Hair follicular keratinocyte (primary cell): ENCODE results near the gene INTS6L. TPM values are rescaled to one million over a fixed set of nuclear protein-coding genes. Genes with fewer than 3 reads are reported as not detected.

ENCODE experiments used
- total RNA-seq: library from RNA; depleted of rRNA; stranded (reverse); fragments of >200 nt; gene quantifications from 2 replicates; pipeline ENCODE4 v1.2.3, GENCODE V29; 2015

Gene INTS6L, protein sequence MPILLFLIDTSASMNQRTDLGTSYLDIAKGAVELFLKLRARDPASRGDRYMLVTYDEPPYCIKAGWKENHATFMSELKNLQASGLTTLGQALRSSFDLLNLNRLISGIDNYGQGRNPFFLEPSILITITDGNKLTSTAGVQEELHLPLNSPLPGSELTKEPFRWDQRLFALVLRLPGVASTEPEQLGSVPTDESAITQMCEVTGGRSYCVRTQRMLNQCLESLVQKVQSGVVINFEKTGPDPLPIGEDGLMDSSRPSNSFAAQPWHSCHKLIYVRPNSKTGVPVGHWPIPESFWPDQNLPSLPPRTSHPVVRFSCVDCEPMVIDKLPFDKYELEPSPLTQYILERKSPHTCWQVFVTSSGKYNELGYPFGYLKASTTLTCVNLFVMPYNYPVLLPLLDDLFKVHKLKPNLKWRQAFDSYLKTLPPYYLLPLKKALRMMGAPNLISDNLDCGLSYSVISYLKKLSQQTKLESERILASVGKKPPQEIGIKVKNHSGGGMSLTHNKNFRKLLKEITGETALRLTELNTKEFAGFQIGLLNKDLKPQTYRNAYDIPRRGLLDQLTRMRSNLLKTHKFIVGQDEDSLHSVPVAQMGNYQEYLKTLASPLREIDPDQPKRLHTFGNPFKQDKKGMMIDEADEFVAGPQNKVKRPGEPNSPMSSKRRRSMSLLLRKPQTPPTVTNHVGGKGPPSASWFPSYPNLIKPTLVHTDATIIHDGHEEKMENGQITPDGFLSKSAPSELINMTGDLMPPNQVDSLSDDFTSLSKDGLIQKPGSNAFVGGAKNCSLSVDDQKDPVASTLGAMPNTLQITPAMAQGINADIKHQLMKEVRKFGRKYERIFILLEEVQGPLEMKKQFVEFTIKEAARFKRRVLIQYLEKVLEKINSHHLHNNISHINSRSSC
- 3.2 and 4.8 TPM in 2 replicates for total RNA-seq

GRCh38 chrX:135520553-135521404 lies at the start of gene INTS6L:
TSS of gene INTS6L (plus strand) at chrX:135520660. CDS start at chrX:135520993, 333 bp downstream.

Other genes with a start within 250 kb of the INTS6L start
- not detected in 2 replicates for gene ETDC, start 211.2 kb upstream of the INTS6L start, total RNA-seq
- 2.2 and 2.9 TPM in 2 replicates for gene ZNF75D, start 176.6 kb upstream of the INTS6L start, total RNA-seq
- 4.0 and 4.4 TPM in 2 replicates for gene ZNF449, start 175.9 kb upstream of the INTS6L start, total RNA-seq
- 0.80 and 2.0 TPM in 2 replicates for gene SMIM10L2A, start 98.7 kb upstream of the INTS6L start, total RNA-seq
- not detected in 2 replicates for gene CT45A1, start 193.0 kb downstream of the INTS6L start, total RNA-seq
- gene CT45A3, start 247.5 kb downstream of the INTS6L start, total RNA-seq, result not detected in 2 replicates